K562 (cell line): ENCODE results near the gene GTPBP2.

Source experiments
- BHLHE40 ChIP-seq: IDR thresholded peaks from 2 replicates; pipeline ENCODE4 v1.6.1; 2011; ENCODE audit warnings: low read length, improper control_type of control experiment
- CTCF ChIP-seq, 3 experiments: IDR thresholded peaks in 2 of 3; conservative IDR thresholded peaks in 1 of 3; 2 replicates each; pipeline ENCODE4 v1.5.1; 2011 to 2012; ENCODE audit warnings: low read length in 3 of 3, mild to moderate bottlenecking in 3 of 3, control low read depth in 2 of 3, improper control_type of control experiment in 1 of 3, inconsistent platforms in 1 of 3, low read depth in 1 of 3, mixed read lengths in 1 of 3, moderate library complexity in 1 of 3; ENCODE audit not compliant: insufficient read depth in 2 of 3
- RAD21 ChIP-seq, 2 experiments: fragments of 250-450 bp in 1 of 2; fragments of 450-650 bp in 1 of 2; sonication (Bioruptor Pico) in 1 of 2; formaldehyde crosslinking in 1 of 2; IDR thresholded peaks in 1 of 2; conservative IDR thresholded peaks in 1 of 2; 2 replicates each; pipeline versions ENCODE4 v1.4.0 to v1.8.0; 2020 to 2022; ENCODE audit warnings: mild to moderate bottlenecking in 2 of 2, moderate library complexity in 1 of 2
- ZNF561 ChIP-seq: fragments of 450-650 bp; formaldehyde crosslinking; conservative IDR thresholded peaks from 2 replicates; pipeline ENCODE4 v1.4.0; 2020; ENCODE audit warnings: mild to moderate bottlenecking, moderate library complexity
- ZNF79 ChIP-seq: fragments of 250-450 bp; sonication (Bioruptor Pico); IDR thresholded peaks from 2 replicates; pipeline ENCODE4 v1.4.0; 2020; ENCODE audit warnings: low read depth, mild to moderate bottlenecking, moderate library complexity
- TF ChIP-seq, protein P1 (sequence below): sonication (generic); formaldehyde crosslinking; IDR thresholded peaks from 2 replicates; pipeline ENCODE4 v1.8.0; 2022; ENCODE audit warnings: missing genetic modification reagents, mild to moderate bottlenecking, borderline replicate concordance
- TF ChIP-seq, protein P2 (sequence below), 2 experiments: fragments of 450-650 bp; IDR thresholded peaks; 2 replicates each; pipeline ENCODE4 v1.6.1; 2018; ENCODE audit warnings: mild to moderate bottlenecking in 2 of 2, low read depth in 1 of 2; ENCODE audit not compliant: partially characterized antibody in 2 of 2

DNA sequence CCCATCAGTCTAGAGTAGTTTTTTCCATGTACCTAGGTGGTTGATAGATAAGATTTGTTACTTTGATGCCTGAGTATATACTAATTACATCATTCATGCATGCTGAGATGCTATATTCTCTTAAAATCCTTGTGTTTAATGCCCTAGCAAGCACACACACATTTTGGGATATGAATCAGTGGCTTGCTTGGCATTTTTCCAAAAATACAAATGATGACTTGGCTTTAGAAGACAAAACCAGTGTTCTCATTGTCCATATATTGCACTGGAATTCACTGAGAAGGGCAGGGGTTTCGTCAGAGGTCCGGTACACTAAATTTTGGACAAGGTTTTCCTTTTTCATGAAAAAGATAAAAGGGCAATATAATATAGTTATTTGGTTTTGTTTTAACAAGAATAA, 24.9 kb downstream of the GTPBP2 start:
- TF ChIP-seq, protein P1, sequence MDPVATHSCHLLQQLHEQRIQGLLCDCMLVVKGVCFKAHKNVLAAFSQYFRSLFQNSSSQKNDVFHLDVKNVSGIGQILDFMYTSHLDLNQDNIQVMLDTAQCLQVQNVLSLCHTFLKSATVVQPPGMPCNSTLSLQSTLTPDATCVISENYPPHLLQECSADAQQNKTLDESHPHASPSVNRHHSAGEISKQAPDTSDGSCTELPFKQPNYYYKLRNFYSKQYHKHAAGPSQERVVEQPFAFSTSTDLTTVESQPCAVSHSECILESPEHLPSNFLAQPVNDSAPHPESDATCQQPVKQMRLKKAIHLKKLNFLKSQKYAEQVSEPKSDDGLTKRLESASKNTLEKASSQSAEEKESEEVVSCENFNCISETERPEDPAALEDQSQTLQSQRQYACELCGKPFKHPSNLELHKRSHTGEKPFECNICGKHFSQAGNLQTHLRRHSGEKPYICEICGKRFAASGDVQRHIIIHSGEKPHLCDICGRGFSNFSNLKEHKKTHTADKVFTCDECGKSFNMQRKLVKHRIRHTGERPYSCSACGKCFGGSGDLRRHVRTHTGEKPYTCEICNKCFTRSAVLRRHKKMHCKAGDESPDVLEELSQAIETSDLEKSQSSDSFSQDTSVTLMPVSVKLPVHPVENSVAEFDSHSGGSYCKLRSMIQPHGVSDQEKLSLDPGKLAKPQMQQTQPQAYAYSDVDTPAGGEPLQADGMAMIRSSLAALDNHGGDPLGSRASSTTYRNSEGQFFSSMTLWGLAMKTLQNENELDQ (CRISPR knock-in tag): no peak
- TF ChIP-seq RAD21 (CRISPR knock-in tag; conservative IDR thresholded peaks at IDR 0.05 in 1 of 2, IDR thresholded peaks at IDR 0.05 in 1 of 2) (no peak), CTCF (IDR thresholded peaks at IDR 0.05 in 2 of 3, conservative IDR thresholded peaks at IDR 0.05 in 1 of 3; ENCODE audit: insufficient read depth in 2 of 3, low read depth in 1 of 3, low read length in 3 of 3) (no peak), ZNF79 (CRISPR knock-in tag) (no peak), BHLHE40 (no peak), ZNF561 (no peak)
- TF ChIP-seq, protein P2, sequence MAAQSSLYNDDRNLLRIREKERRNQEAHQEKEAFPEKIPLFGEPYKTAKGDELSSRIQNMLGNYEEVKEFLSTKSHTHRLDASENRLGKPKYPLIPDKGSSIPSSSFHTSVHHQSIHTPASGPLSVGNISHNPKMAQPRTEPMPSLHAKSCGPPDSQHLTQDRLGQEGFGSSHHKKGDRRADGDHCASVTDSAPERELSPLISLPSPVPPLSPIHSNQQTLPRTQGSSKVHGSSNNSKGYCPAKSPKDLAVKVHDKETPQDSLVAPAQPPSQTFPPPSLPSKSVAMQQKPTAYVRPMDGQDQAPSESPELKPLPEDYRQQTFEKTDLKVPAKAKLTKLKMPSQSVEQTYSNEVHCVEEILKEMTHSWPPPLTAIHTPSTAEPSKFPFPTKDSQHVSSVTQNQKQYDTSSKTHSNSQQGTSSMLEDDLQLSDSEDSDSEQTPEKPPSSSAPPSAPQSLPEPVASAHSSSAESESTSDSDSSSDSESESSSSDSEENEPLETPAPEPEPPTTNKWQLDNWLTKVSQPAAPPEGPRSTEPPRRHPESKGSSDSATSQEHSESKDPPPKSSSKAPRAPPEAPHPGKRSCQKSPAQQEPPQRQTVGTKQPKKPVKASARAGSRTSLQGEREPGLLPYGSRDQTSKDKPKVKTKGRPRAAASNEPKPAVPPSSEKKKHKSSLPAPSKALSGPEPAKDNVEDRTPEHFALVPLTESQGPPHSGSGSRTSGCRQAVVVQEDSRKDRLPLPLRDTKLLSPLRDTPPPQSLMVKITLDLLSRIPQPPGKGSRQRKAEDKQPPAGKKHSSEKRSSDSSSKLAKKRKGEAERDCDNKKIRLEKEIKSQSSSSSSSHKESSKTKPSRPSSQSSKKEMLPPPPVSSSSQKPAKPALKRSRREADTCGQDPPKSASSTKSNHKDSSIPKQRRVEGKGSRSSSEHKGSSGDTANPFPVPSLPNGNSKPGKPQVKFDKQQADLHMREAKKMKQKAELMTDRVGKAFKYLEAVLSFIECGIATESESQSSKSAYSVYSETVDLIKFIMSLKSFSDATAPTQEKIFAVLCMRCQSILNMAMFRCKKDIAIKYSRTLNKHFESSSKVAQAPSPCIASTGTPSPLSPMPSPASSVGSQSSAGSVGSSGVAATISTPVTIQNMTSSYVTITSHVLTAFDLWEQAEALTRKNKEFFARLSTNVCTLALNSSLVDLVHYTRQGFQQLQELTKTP (IDR thresholded peaks at IDR 0.05; ENCODE audit: low read depth in 1 of 2, partially characterized antibody in 2 of 2): no peak
